Epithelial cell of proximal tubule (primary cell): ENCODE data around the gene MTARC1. TPM values are rescaled to one million over a fixed set of nuclear protein-coding genes. Genes with fewer than 3 reads are reported as not detected.

ENCODE experiments used
- DNase-seq: peaks from one replicate; pipeline ENCODE4 v3.0.0-alpha.2; 2011; ENCODE audit warnings: low read depth
- H3K4me3 ChIP-seq: 2 replicates; pipeline ENCODE4 v1.5.1; 2011; ENCODE audit warnings: low read depth, mild to moderate bottlenecking, low read length
- total RNA-seq: library from RNA; depleted of rRNA; stranded (reverse); fragments of >200 nt; gene quantifications from 2 replicates; pipeline ENCODE4 v1.2.3, GENCODE V29; 2015
- TF ChIP-seq, protein P1 (sequence below): conservative IDR thresholded peaks from 2 replicates; pipeline ENCODE4 v1.5.1; 2012; ENCODE audit warnings: low read depth, mild to moderate bottlenecking, low read length

MTARC1 gene
- total RNA-seq, 1 donor from 2014 or later, result 3.9 TPM

DNA sequence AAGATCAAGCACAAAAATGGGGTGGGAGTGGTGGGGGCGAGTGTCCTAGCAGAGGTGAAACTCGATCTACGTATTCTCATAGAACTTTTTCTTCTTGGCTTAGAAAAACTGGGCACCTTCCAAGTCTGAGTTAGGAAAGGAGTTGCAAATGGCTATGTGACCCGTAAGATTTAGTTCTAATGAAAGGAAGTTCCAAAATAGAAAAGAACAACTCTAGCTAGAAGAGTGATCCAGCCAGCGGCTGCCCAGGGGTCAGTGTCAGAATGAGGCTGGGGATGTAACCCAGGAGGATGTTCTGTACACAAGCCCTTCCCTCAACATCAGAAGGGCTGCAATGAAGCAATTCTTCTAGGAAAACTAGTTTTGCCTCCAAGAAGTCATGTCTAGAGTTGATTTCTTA, 5.2 kb downstream of the MTARC1 start:
- no peak for DNase-seq
- TF ChIP-seq, protein P1, sequence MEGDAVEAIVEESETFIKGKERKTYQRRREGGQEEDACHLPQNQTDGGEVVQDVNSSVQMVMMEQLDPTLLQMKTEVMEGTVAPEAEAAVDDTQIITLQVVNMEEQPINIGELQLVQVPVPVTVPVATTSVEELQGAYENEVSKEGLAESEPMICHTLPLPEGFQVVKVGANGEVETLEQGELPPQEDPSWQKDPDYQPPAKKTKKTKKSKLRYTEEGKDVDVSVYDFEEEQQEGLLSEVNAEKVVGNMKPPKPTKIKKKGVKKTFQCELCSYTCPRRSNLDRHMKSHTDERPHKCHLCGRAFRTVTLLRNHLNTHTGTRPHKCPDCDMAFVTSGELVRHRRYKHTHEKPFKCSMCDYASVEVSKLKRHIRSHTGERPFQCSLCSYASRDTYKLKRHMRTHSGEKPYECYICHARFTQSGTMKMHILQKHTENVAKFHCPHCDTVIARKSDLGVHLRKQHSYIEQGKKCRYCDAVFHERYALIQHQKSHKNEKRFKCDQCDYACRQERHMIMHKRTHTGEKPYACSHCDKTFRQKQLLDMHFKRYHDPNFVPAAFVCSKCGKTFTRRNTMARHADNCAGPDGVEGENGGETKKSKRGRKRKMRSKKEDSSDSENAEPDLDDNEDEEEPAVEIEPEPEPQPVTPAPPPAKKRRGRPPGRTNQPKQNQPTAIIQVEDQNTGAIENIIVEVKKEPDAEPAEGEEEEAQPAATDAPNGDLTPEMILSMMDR, result no peak
- no peak overlapping the region for H3K4me3 ChIP-seq

DNA sequence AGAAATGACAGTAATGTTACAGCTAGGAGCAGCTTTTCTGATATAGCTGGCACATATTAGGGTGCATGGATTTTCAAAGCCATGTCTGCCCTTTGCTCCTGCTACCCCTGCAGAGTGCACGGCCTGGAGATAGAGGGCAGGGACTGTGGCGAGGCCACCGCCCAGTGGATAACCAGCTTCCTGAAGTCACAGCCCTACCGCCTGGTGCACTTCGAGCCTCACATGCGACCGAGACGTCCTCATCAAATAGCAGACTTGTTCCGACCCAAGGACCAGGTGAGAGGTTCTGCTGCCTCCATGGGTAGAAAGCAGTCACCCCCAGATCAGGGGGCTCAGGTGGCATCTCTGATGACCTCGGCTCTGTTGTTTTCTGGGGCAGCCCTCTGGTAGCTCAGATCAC, 9.8 kb downstream of the MTARC1 start:
- DNase-seq, result no peak
- TF ChIP-seq, protein P1, result no peak
- H3K4me3 ChIP-seq, result no peak overlapping the region

DNA sequence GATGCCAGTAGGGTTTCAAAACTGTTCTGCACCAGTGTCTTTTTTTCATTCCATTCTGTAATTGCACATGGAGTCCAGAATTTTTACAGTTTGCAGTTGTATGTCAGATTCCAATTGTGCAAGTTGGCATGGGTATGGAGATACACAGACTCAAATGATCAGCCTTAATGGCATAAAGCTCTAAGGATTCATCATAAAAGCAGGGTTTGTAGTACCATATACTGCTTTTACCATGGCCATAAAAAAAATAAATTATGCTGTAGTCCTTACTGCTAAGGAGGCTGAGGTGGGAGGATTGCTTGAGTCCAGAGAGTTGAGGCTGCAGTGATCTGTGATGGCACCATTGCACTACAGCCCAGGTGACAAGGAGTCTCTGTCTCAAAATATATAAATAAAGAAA, 10.3 kb downstream of the MTARC1 start:
- no peak for DNase-seq
- TF ChIP-seq, protein P1, result no peak
- no peak overlapping the region for H3K4me3 ChIP-seq

DNA sequence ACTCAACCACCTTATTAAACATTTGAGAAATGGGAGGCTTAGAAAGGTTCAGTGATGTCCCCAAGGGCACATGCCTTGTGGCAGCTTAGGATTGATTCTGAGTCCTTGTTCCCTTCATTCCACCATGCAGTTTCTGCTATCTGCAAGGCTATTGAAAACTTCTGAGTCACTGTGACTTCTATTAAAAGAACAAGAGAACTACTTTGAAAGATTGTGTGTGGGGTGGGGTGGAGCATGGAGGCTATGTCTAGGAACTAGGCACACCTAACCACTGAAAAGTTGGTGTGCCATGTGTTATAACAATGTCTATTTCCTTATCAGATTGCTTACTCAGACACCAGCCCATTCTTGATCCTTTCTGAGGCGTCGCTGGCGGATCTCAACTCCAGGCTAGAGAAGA, 10.8 kb downstream of the MTARC1 start:
- no peak overlapping the region for H3K4me3 ChIP-seq
- TF ChIP-seq, protein P1, result no peak
- no peak for DNase-seq

DNA sequence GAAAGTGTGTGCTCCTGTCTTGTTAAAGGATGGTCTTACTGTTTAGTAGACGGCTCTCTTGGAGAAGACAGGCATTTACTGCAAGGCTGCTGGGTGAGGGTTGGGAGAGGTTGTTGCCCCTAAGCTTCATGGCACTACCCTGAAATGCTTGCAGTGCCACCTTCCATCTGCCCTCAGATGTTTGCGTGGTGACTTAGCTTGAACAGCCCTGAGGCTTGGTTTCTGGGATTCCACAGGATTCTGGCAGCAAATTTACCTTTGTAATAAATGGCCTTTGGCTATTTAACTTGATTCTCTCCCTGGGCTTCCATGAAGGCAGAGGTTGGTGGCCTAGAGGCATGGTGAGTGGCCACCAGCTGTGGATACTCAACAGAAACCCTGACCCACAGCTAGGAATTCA, 11.6 kb downstream of the MTARC1 start:
- TF ChIP-seq, protein P1, result no peak
- no peak for DNase-seq

DNA sequence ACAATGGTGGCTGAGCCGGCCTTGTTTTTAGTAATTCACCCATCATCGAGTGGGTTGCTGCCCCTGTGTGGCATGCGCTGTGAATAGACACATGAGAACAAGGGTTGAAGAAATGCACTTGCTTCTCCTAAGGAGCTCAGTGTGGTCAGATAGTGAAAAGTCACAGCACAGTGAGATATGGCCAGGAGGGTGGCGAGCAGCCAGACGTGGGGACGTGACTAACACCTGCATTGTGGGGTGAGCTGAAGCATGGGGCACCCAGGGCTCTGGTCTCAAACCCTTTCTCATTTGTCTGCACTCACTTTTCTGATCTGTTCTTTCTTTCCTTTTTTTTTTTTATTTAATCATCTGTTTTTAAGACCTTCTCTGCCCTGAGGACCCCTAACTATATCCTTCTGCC, 13.5 kb downstream of the MTARC1 start:
- TF ChIP-seq, protein P1, result no peak
- DNase-seq, result no peak
- no peak overlapping the region for H3K4me3 ChIP-seq

More for the DNA sequence above, 11.6 kb downstream of the MTARC1 start:
- no peak overlapping the region for H3K4me3 ChIP-seq

DNA sequence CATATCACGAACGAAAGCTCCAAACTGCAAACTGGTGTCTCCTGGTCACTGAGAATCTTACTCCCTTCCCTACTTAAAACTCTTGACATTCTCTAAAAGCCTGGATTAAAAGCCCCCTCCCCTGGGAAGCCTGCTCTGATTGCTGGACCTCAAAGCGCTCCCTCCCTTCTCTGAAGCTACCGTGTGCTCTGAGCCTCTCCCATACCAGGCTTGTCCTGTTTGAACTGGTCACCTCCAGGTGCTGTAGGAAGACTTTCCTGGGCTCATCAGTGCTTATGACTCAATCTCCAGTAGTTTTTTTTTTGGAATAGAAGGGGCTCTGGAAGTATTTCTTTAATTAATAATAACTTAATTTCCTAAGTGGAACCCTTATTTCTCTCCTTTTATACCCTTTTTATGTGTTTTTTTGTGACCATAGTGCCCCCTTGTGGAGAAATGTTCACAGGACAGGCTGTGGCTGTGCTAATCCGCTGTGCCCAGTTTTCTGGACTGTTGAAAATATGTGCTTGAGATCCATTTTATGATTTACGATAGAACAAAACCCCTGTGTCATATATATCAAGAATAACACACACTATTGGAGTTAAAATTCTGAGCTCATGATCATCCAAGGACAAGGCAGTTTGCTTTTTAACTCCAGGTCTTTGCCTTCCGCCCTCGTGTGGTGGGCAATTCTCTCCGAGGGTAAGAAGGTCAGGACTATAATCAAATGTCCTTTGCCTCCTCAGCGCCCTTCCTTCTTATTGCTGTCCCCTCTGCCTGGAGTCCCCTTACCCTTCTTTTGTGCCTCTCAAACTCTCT, 16.9 kb downstream of the MTARC1 start:
- no peak for DNase-seq
- no peak overlapping the region for H3K4me3 ChIP-seq
- TF ChIP-seq, protein P1, result peak; percentile 84
